ENCODE results near the gene FARP1.

Gene FARP1

GRCh38 chr13:98339684-98340425 is 197.0 kb downstream of the FARP1 start:
- no peak for TF ChIP-seq FOXM1 (IDR thresholded peaks at IDR 0.05; ENCODE audit: borderline replicate concordance, low read depth)
- TF ChIP-seq MAX (IDR thresholded peaks at IDR 0.05): no peak

- TF ChIP-seq USF1 (IDR thresholded peaks at IDR 0.05): no peak
Observed at GRCh38 chr13:98342953-98343352, 200.1 kb downstream of the FARP1 start.

GRCh38 chr13:98343461-98343860 is 200.6 kb downstream of the FARP1 start:
- TF ChIP-seq EP300 (IDR thresholded peaks at IDR 0.05; ENCODE audit: borderline replicate concordance): no peak
- no peak for TF ChIP-seq USF1 (IDR thresholded peaks at IDR 0.05)
- no peak for TF ChIP-seq CEBPB (IDR thresholded peaks at IDR 0.05)
- TF ChIP-seq REST (IDR thresholded peaks at IDR 0.05; ENCODE audit: low read depth): no peak
- TF ChIP-seq TEAD4 (IDR thresholded peaks at IDR 0.05): no peak
- no peak for TF ChIP-seq CREB1 (IDR thresholded peaks at IDR 0.05; ENCODE audit: low read depth)
- no peak for TF ChIP-seq EGR1 (IDR thresholded peaks at IDR 0.05)
- TF ChIP-seq ZBTB7A (IDR thresholded peaks at IDR 0.05; ENCODE audit: low read depth): no peak
- no peak for TF ChIP-seq NFIC (IDR thresholded peaks at IDR 0.05)

- TF ChIP-seq MAX (IDR thresholded peaks at IDR 0.05) (no peak), CEBPB (IDR thresholded peaks at IDR 0.05) (no peak), ZBTB7A (IDR thresholded peaks at IDR 0.05; ENCODE audit: low read depth) (no peak), TEAD4 (IDR thresholded peaks at IDR 0.05) (no peak), USF1 (IDR thresholded peaks at IDR 0.05) (no peak), CREB1 (IDR thresholded peaks at IDR 0.05; ENCODE audit: low read depth) (no peak), TCF12 (IDR thresholded peaks at IDR 0.05; ENCODE audit: low read depth) (no peak), REST (IDR thresholded peaks at IDR 0.05; ENCODE audit: low read depth) (no peak), TAF1 (IDR thresholded peaks at IDR 0.05; ENCODE audit: low read depth) (no peak)
Observed at GRCh38 chr13:98344392-98344791, 201.5 kb downstream of the FARP1 start.

GRCh38 chr13:98345107-98345935 is 202.4 kb downstream of the FARP1 start:
- TF ChIP-seq REST (IDR thresholded peaks at IDR 0.05; ENCODE audit: low read depth) (no peak), CREB1 (IDR thresholded peaks at IDR 0.05; ENCODE audit: low read depth) (no peak), MAX (IDR thresholded peaks at IDR 0.05) (no peak), RAD21 (IDR thresholded peaks at IDR 0.05; ENCODE audit: low read depth) (no peak), EP300 (IDR thresholded peaks at IDR 0.05; ENCODE audit: borderline replicate concordance) (no peak), TAF1 (IDR thresholded peaks at IDR 0.05; ENCODE audit: low read depth) (no peak), ZBTB7A (IDR thresholded peaks at IDR 0.05; ENCODE audit: low read depth) (no peak)
